RPMI7951 (cell line): Measurements from ENCODE around the gene PRELP. TPM values are rescaled to one million over a fixed set of nuclear protein-coding genes. Genes with fewer than 3 reads are reported as not detected.

Experiments
- DNase-seq: peaks from one replicate; pipeline ENCODE4 v3.0.0-alpha.2; 2012; ENCODE audit warnings: low read depth
- total RNA-seq: library from RNA; depleted of rRNA; stranded (reverse); fragments of >200 nt; shearing (Covaris generic); gene quantifications from 2 replicates; pipeline ENCODE4 v1.2.3, GENCODE V29; 2014

Gene PRELP
- total RNA-seq, 1 experiment from 2014 or later: not detected

GRCh38 chr1:203478231-203478630 lies 2.6 kb downstream of the PRELP start:
- no peak for DNase-seq

- no peak for DNase-seq
Observed at GRCh38 chr1:203478986-203479385, 3.4 kb downstream of the PRELP start.

GRCh38 chr1:203479646-203480045 lies 4.0 kb downstream of the PRELP start:
- no peak for DNase-seq

GRCh38 chr1:203480084-203480483 lies 4.5 kb downstream of the PRELP start:
- DNase-seq: no peak

- DNase-seq: peak; percentile 54
Observed at GRCh38 chr1:203480525-203481084, 5.0 kb downstream of the PRELP start.

GRCh38 chr1:203481196-203481595 lies 5.6 kb downstream of the PRELP start:
- no peak for DNase-seq

GRCh38 chr1:203486618-203487370 lies 11.2 kb downstream of the PRELP start:
- DNase-seq: no peak

- no peak for DNase-seq
Observed at GRCh38 chr1:203488539-203488938, 12.9 kb downstream of the PRELP start.

- no peak for DNase-seq
Observed at GRCh38 chr1:203490607-203491006, 15.0 kb downstream of the PRELP start.

GRCh38 chr1:203491664-203492063 lies 16.1 kb downstream of the PRELP start:
- DNase-seq: no peak

GRCh38 chr1:203492082-203492747 lies 16.6 kb downstream of the PRELP start:
- no peak for DNase-seq

GRCh38 chr1:203492748-203493130 lies 17.1 kb downstream of the PRELP start:
- no peak for DNase-seq

GRCh38 chr1:203493901-203494300 lies 18.3 kb downstream of the PRELP start, which contains the start of gene OPTC:
TSS of gene OPTC (plus strand) at chr1:203494153. CDS start at chr1:203496006, 1,853 bp downstream.
- DNase-seq: no peak

GRCh38 chr1:203495845-203496244 lies 20.2 kb downstream of the PRELP start:
- no peak for DNase-seq

GRCh38 chr1:203497269-203497777 lies 21.7 kb downstream of the PRELP start:
- DNase-seq: no peak

GRCh38 chr1:203499643-203500278 lies 24.2 kb downstream of the PRELP start:
- DNase-seq: no peak

GRCh38 chr1:203500279-203500678 lies 24.7 kb downstream of the PRELP start:
- no peak for DNase-seq

- DNase-seq: no peak
Observed at GRCh38 chr1:203503836-203504235, 28.2 kb downstream of the PRELP start.

- peak; percentile 68 for DNase-seq
Observed at GRCh38 chr1:203504400-203505250, 29.0 kb downstream of the PRELP start.

GRCh38 chr1:203505526-203506204 lies 30.1 kb downstream of the PRELP start:
- DNase-seq: no peak
